HG03565 (cell line): ENCODE results near the gene CALCR.

Experiments used
- ATAC-seq: cut with Tn5 transposase; IDR thresholded peaks from one replicate; pipeline ENCODE4 v1.9.1; 2021; ENCODE audit warnings: mild to moderate bottlenecking, moderate library complexity; ENCODE audit not compliant: unreplicated experiment

The CALCR gene

GRCh38 chr7:93453262-93453661 lies 121.3 kb downstream of the CALCR start:
- no peak for ATAC-seq

GRCh38 chr7:93448176-93448575 lies 126.3 kb downstream of the CALCR start:
- no peak for ATAC-seq

GRCh38 chr7:93447509-93447908 lies 127.0 kb downstream of the CALCR start:
- no peak for ATAC-seq

- peak; percentile 60 for ATAC-seq
Measured at GRCh38 chr7:93442478-93443224, 131.9 kb downstream of the CALCR start.

- no peak for ATAC-seq
Measured at GRCh38 chr7:93435791-93436190, 138.7 kb downstream of the CALCR start.

- ATAC-seq: no peak
Measured at GRCh38 chr7:93432130-93432529, 142.4 kb downstream of the CALCR start.

- no peak for ATAC-seq
Measured at GRCh38 chr7:93430917-93431588, 143.5 kb downstream of the CALCR start.

- ATAC-seq: no peak
Measured at GRCh38 chr7:93429563-93429962, 145.0 kb downstream of the CALCR start.

- ATAC-seq: no peak
Measured at GRCh38 chr7:93427107-93427506, 147.4 kb downstream of the CALCR start.

GRCh38 chr7:93426155-93426696 lies 148.3 kb downstream of the CALCR start:
- no peak for ATAC-seq

GRCh38 chr7:93414574-93414973 lies 159.9 kb downstream of the CALCR start:
- peak; percentile 35 for ATAC-seq

- ATAC-seq: no peak
Measured at GRCh38 chr7:93409324-93409723, 165.2 kb downstream of the CALCR start.

- ATAC-seq: no peak
Measured at GRCh38 chr7:93407239-93407638, 167.3 kb downstream of the CALCR start.

GRCh38 chr7:93402944-93403343 lies 171.6 kb downstream of the CALCR start:
- ATAC-seq: no peak

GRCh38 chr7:93399642-93400041 lies 174.9 kb downstream of the CALCR start:
- no peak for ATAC-seq

- no peak for ATAC-seq
Measured at GRCh38 chr7:93392984-93393383, 181.5 kb downstream of the CALCR start.

- no peak for ATAC-seq
Measured at GRCh38 chr7:93390660-93391059, 183.9 kb downstream of the CALCR start.

GRCh38 chr7:93382362-93382761 lies 192.2 kb downstream of the CALCR start:
- ATAC-seq: no peak

- ATAC-seq: peak; percentile 50
Measured at GRCh38 chr7:93378131-93378760, 196.3 kb downstream of the CALCR start.

- no peak for ATAC-seq
Measured at GRCh38 chr7:93375603-93376002, 198.9 kb downstream of the CALCR start.
